ENCODE data around the gene PRR7. TPM values are rescaled to one million over a fixed set of nuclear protein-coding genes. Genes with fewer than 3 reads are reported as not detected.

The PRR7 gene
- total and polyA plus RNA-seq, 2 experiments from 2014 or later: 7.6 to 9.7 TPM

DNA sequence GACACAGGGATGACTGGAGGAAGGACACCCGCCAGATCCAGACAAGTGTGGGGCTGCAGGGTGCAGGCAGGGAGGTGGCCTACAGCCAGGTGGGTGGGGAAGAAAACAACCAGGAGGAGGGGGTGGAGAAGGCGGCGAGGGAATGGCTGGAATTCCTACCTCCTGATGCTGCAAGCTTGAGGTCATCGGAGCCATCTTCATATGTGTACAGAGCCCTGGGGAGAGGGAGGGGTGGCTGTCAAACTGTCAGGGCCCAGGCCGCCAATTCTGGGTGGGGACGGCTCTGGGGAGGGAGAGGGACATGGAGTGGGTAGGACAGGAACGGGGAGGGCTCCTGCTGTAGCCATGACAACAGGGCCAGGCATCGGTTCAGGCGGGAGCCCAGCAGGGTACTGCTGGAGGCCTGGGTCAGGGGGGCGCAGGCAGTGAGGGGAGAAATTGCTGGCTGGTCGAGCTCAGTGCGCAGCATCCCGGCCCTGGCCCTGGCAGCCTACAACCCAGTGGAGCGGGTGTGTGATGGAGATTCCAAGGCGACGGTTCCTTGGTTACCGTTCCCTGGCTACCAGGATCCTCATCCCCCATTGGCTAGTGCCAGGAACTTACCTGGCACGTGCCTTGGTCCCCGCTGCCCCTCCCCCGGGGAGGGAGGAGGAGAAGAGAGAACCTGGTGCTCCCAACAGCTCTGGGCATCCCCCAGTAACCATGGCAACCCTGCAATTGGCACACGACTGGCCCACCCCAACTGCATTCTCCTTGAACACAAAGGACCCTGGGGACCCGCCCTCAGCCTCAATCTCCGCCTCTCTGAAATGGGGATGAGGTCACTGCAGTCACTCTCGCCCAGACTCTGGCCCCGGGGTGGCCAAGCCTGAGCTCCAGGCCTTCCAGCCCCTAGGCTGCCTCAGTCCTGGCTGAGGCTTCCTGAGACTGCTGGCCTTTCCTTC lies 22.3 kb downstream of the PRR7 start:
- H2AFZ ChIP-seq: no peak overlapping the region
- peaks cover 31% of the 10 kb centered on the region for H3K4me1 Mint-ChIP-seq
- peaks cover 77% of the 10 kb centered on the region for H3K36me3 Mint-ChIP-seq (ENCODE audit: low read depth)
- 0 out of 2 replicates have a peak overlapping the region, but pooled peaks have one; percentile 37 for H3K4me3 ChIP-seq
- peaks cover 35% of the 10 kb centered on the region for H3K4me1 ChIP-seq (ENCODE audit: insufficient read depth)
- peaks cover 12% of the 10 kb centered on the region for H3K9me3 Mint-ChIP-seq
- TF ChIP-seq ZNF331 (CRISPR knock-in tag; IDR thresholded peaks at IDR 0.05; ENCODE audit: low read depth) (no peak), STAT1 (IDR thresholded peaks at IDR 0.05; ENCODE audit: unreplicated experiment) (no peak)
- peaks cover 56% of the 10 kb centered on the region for H3K79me2 ChIP-seq (replicated peaks; ENCODE audit: insufficient read depth)
- H3K27ac ChIP-seq (ENCODE audit: low read depth): peak overlapping the region; percentile 90
- peak overlapping the region; percentile 89 for H3K27ac Mint-ChIP-seq
- no peaks in the 10 kb centered on the region for H3K27me3 ChIP-seq (ENCODE audit: insufficient read depth)
- H3K36me3 ChIP-seq (ENCODE audit: insufficient read depth): peaks cover 32% of the 10 kb centered on the region
- H3K27me3 Mint-ChIP-seq (ENCODE audit: insufficient read depth, low read depth, poor library complexity): peaks cover 20% of the 10 kb centered on the region
- H3K4me3 Mint-ChIP-seq: no peak overlapping the region; the same call in 2 of the 3 replicates
- H3K9me2 ChIP-seq (ENCODE audit: insufficient read depth): no peaks in the 10 kb centered on the region
- peak; percentile 32 for ATAC-seq
- peak; percentile 86 for DNase-seq (ENCODE audit: low spot score)
- H3F3A ChIP-seq (replicated peaks; ENCODE audit: low read depth): peaks cover 33% of the 10 kb centered on the region
- H4K20me1 ChIP-seq (replicated peaks; ENCODE audit: insufficient read depth): peaks cover 45% of the 10 kb centered on the region
- H3K4me2 ChIP-seq: peak overlapping the region; percentile 92

DNA sequence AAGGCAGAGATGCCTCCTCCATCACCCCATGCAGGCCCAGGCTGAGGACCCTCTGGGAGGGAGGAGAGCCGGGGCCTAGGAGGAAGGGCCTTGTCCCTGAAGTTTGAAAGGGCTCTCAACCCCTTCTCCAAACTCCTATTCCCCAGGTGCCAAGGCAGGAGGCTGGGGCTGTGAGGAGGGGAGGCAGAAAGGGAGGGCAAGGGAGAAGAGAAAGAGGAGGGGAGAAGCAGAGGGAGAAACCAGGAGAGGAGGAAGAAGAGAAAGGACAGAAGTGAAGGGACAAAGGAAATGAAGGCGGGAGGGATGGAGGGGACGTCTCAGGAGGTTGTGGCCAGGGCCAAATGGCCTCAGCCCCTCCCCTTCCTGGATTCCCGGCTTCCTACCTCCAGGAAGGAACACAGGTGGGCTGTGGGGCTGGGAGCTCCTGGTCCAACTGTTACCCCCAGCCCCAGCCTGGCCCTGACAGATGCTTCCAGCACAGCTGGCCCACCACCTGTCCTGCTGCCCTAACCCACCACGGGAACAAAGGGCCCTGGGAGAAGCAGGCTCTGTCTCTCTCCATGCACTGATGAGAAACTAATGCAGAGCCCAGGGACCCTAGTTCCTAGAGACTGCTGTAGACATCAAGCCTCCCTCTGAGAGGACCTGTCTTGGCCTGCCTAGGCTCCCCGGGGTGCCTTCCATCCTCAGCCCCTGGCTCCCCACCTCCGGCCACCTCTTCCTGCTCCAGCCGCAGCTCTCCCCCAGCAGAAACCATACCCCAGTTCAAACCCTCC lies 23.3 kb downstream of the PRR7 start:
- Histone ChIP-seq H3K36me3 (ENCODE audit: insufficient read depth) (peaks cover 28% of the 10 kb centered on the region), H3K4me3 (peak overlapping the region; percentile 37; the same call in 1 of the 2 replicates), H3K27ac (ENCODE audit: low read depth) (peak overlapping the region; percentile 90), H3F3A (replicated peaks; ENCODE audit: low read depth) (peaks cover 43% of the 10 kb centered on the region), H3K4me2 (peak overlapping the region; percentile 92), H3K9me2 (ENCODE audit: insufficient read depth) (no peaks in the 10 kb centered on the region), H3K27me3 (ENCODE audit: insufficient read depth) (no peaks in the 10 kb centered on the region), H4K20me1 (replicated peaks; ENCODE audit: insufficient read depth) (peaks cover 45% of the 10 kb centered on the region), H2AFZ (no peak overlapping the region), H3K79me2 (replicated peaks; ENCODE audit: insufficient read depth) (peaks cover 54% of the 10 kb centered on the region), H3K4me1 (ENCODE audit: insufficient read depth) (peaks cover 45% of the 10 kb centered on the region)
- H3K4me1 Mint-ChIP-seq: peaks cover 41% of the 10 kb centered on the region
- no peak for DNase-seq (ENCODE audit: low spot score)
- no peak; the same call in 2 of the 3 replicates for ATAC-seq
- TF ChIP-seq STAT1 (IDR thresholded peaks at IDR 0.05; ENCODE audit: unreplicated experiment) (no peak), ZNF462 (CRISPR knock-in tag; IDR thresholded peaks at IDR 0.05) (no peak), ZNF331 (CRISPR knock-in tag; IDR thresholded peaks at IDR 0.05; ENCODE audit: low read depth) (no peak), CREB1 (CRISPR knock-in tag; IDR thresholded peaks at IDR 0.05; ENCODE audit: low read depth) (no peak), ZNF114 (CRISPR knock-in tag; IDR thresholded peaks at IDR 0.05) (no peak), POLR2AphosphoS5 (IDR thresholded peaks at IDR 0.05; ENCODE audit: low read depth) (no peak)
- peaks cover 12% of the 10 kb centered on the region for H3K9me3 Mint-ChIP-seq
- peak overlapping the region; percentile 83 for H3K4me3 Mint-ChIP-seq
- H3K27me3 Mint-ChIP-seq (ENCODE audit: insufficient read depth, low read depth, poor library complexity): peaks cover 27% of the 10 kb centered on the region
- peak overlapping the region; percentile 91 for H3K27ac Mint-ChIP-seq
- H3K36me3 Mint-ChIP-seq (ENCODE audit: low read depth): peaks cover 71% of the 10 kb centered on the region

All from GM23338 (cell line).